T follicular helper cell (primary cell): Measurements from ENCODE around the gene SLC39A6.
"Not testable (repeated sequence)": the region's sequence is repeated elsewhere in the genome, so short reads cannot be mapped to it uniquely, and the experiment has no call there.

Experiments used
- DNase-seq: peaks from one replicate; pipeline ENCODE4 v3.0.0-alpha.2; 2020; ENCODE audit warnings: low read depth
- total RNA-seq, 2 experiments: gene quantifications; one replicate each; lab custom pipeline; 2026; lab: John Stamatoyannopoulos, UW

SLC39A6 gene
- 53.8 to 113 reads per million in 2 experiments for total RNA-seq

- DNase-seq, result peak; percentile 91
Observed at GRCh38 chr18:36129300-36130038, at the start of gene SLC39A6, which contains the start of gene ELP2. Gene SLC39A6, minus strand, starts transcription at chr18:36129340. Its CDS starts 2,333 bp downstream, at chr18:36127007. Gene ELP2, plus strand, starts transcription at chr18:36129899. Its CDS starts 35 bp downstream, at chr18:36129934.

GRCh38 chr18:36177913-36178312 lies 48.8 kb upstream of the SLC39A6 start:
- DNase-seq, result no peak

GRCh38 chr18:36176711-36177110 lies 47.6 kb upstream of the SLC39A6 start:
- DNase-seq, result no peak

GRCh38 chr18:36176177-36176584 lies 47.0 kb upstream of the SLC39A6 start:
- no peak for DNase-seq

GRCh38 chr18:36175481-36175880 lies 46.3 kb upstream of the SLC39A6 start:
- DNase-seq, result no peak

GRCh38 chr18:36169938-36170337 lies 40.8 kb upstream of the SLC39A6 start:
- no peak for DNase-seq

- DNase-seq, result not testable (repeated sequence)
Observed at GRCh38 chr18:36168296-36168695, 39.2 kb upstream of the SLC39A6 start.

GRCh38 chr18:36167692-36168218 lies 38.6 kb upstream of the SLC39A6 start:
- DNase-seq, result no peak

- DNase-seq, result no peak
Observed at GRCh38 chr18:36162981-36163380, 33.8 kb upstream of the SLC39A6 start.

- no peak for DNase-seq
Observed at GRCh38 chr18:36160959-36161371, 31.8 kb upstream of the SLC39A6 start.

- no peak for DNase-seq
Observed at GRCh38 chr18:36158266-36158867, 29.2 kb upstream of the SLC39A6 start.

- DNase-seq, result no peak
Observed at GRCh38 chr18:36157441-36157840, 28.3 kb upstream of the SLC39A6 start.

- no peak for DNase-seq
Observed at GRCh38 chr18:36155851-36156757, 27.0 kb upstream of the SLC39A6 start.

GRCh38 chr18:36153771-36154170 lies 24.6 kb upstream of the SLC39A6 start:
- no peak for DNase-seq

GRCh38 chr18:36153203-36153602 lies 24.1 kb upstream of the SLC39A6 start:
- no peak for DNase-seq

GRCh38 chr18:36152781-36153180 lies 23.6 kb upstream of the SLC39A6 start:
- no peak for DNase-seq

- DNase-seq, result no peak
Observed at GRCh38 chr18:36149514-36150289, 20.6 kb upstream of the SLC39A6 start.

- DNase-seq, result no peak
Observed at GRCh38 chr18:36143391-36143790, 14.3 kb upstream of the SLC39A6 start.

- no peak for DNase-seq
Observed at GRCh38 chr18:36142751-36143150, 13.6 kb upstream of the SLC39A6 start.

- DNase-seq, result no peak
Observed at GRCh38 chr18:36141576-36141975, 12.4 kb upstream of the SLC39A6 start.

GRCh38 chr18:36139245-36139644 lies 10.1 kb upstream of the SLC39A6 start:
- no peak for DNase-seq
